DND-41 (cell line): Measurements from ENCODE around the gene COQ10A.
A peak's percentile ranks its signal among the peaks of the same experiment; 100 is the strongest.

Source experiments
- ATAC-seq: fragments of 200-7000 bp; cut with Tn5 transposase; 3 replicates; pipeline ENCODE4 v1.9.1; 2021; ENCODE audit warnings: low read depth; ENCODE audit not compliant: insufficient read depth
- DNase-seq: peaks from one replicate; pipeline ENCODE4 v3.0.0-alpha.2; 2020
- H2AFZ ChIP-seq: 2 replicates; pipeline ENCODE4 v1.6.0; 2012; ENCODE audit warnings: low read depth, low read length
- H3K27ac ChIP-seq: 2 replicates; pipeline ENCODE4 v1.5.1; 2012; ENCODE audit warnings: low read length, inconsistent platforms
- H3K27me3 ChIP-seq: fragments of 200-600 bp; sonication (generic); 2 replicates; pipeline ENCODE4 v1.6.0; 2012; ENCODE audit warnings: low read length, mild to moderate bottlenecking, inconsistent platforms; ENCODE audit not compliant: insufficient read depth, poor library complexity
- H3K36me3 ChIP-seq: 2 replicates; pipeline ENCODE4 v1.5.1; 2012; ENCODE audit warnings: low read length, inconsistent platforms; ENCODE audit not compliant: insufficient read depth
- H3K4me1 ChIP-seq: 2 replicates; pipeline ENCODE4 v1.5.1; 2012; ENCODE audit warnings: mild to moderate bottlenecking, low read length; ENCODE audit not compliant: insufficient read depth
- H3K4me2 ChIP-seq: 2 replicates; pipeline ENCODE4 v1.6.0; 2012; ENCODE audit warnings: mild to moderate bottlenecking, moderate library complexity, low read length, inconsistent platforms; ENCODE audit not compliant: insufficient read depth
- H3K4me3 ChIP-seq, 2 experiments: fragments of 200-600 bp in 1 of 2; shearing (Covaris generic) in 1 of 2; 2 replicates each; pipeline ENCODE4 v1.5.1; 2012 to 2016; ENCODE audit warnings: inconsistent platforms in 2 of 2, low read length in 2 of 2, mild to moderate bottlenecking in 2 of 2, low read depth in 1 of 2, moderate library complexity in 1 of 2
- H3K79me2 ChIP-seq: 2 replicates; pipeline ENCODE4 v1.6.0; 2012; ENCODE audit warnings: low read length, inconsistent platforms; ENCODE audit not compliant: insufficient read depth
- H3K9ac ChIP-seq: 2 replicates; pipeline ENCODE4 v1.6.0; 2012; ENCODE audit warnings: low read depth, mild to moderate bottlenecking, inconsistent platforms, low read length, moderate library complexity
- H3K9me3 ChIP-seq: 2 replicates; pipeline ENCODE4 v1.5.1; 2012; ENCODE audit warnings: low read length, moderate library complexity, mild to moderate bottlenecking, inconsistent platforms; ENCODE audit not compliant: insufficient read depth, severe bottlenecking
- H4K20me1 ChIP-seq: 2 replicates; pipeline ENCODE4 v1.6.0; 2012; ENCODE audit warnings: low read length; ENCODE audit not compliant: insufficient read depth
- CTCF ChIP-seq: IDR thresholded peaks from 2 replicates; pipeline ENCODE4 v1.5.1; 2012; ENCODE audit warnings: borderline replicate concordance, low read length, moderate library complexity, mild to moderate bottlenecking; ENCODE audit not compliant: poor library complexity, severe bottlenecking; ENCODE audit errors: extremely low read depth
- EZH2 ChIP-seq: IDR thresholded peaks from 3 replicates; pipeline ENCODE4 v1.6.1; 2012; ENCODE audit warnings: borderline replicate concordance, low read depth, mild to moderate bottlenecking, moderate library complexity, low read length, inconsistent platforms; ENCODE audit not compliant: severe bottlenecking

The COQ10A gene

DNA sequence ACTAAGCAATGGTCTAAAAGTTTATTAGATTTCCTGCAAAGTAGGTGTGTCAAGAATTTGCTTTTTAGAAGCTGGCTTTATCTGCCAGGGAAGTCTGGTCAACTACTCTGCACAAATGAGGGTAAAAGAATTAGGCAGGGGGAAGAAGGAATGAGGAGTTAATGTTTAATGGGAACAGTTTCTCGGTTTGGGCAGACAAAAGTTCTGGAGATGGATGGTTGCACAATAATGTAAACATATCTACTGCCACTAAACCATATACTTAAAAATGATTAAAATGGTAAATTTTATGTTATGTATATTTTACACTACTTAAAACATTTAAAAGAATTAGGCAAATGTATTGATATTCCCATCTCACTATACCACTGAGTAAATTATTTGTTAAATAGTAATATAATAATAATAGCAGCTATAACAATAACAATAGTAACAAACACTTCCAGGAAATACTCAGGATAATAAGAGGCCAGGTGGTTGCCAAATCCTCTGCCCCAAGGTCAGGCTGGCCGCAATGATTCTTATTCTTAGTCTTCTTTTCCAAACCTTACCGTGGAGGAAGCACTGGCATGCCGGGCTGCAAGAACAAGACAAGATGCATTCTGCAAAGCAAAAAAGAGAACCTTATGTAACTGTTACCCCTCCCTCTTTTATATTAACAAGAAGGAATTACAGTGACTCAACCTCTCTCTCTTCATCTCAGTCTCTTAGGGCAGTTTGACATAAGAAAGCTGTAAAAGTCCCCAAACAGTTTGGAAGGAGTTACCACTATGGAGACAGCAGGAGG is 19.5 kb downstream of the COQ10A start:
- no peaks in the 10 kb centered on the region for H3K4me1 ChIP-seq
- H4K20me1 ChIP-seq = peaks cover 9% of the 10 kb centered on the region; the same call in 1 of the 2 replicates
- H3K4me3 ChIP-seq = no peak overlapping the region
- no peaks in the 10 kb centered on the region for H3K27me3 ChIP-seq
- ATAC-seq = no peak
- peaks cover 66% of the 10 kb centered on the region for H3K36me3 ChIP-seq
- no peak overlapping the region for H3K9ac ChIP-seq
- no peak for DNase-seq
- peaks cover 51% of the 10 kb centered on the region for H3K79me2 ChIP-seq
- TF ChIP-seq CTCF (no peak), EZH2 (no peak)
- no peak overlapping the region for H3K27ac ChIP-seq
- no peak overlapping the region for H3K4me2 ChIP-seq
- no peak overlapping the region for H2AFZ ChIP-seq
- no peaks in the 10 kb centered on the region for H3K9me3 ChIP-seq

DNA sequence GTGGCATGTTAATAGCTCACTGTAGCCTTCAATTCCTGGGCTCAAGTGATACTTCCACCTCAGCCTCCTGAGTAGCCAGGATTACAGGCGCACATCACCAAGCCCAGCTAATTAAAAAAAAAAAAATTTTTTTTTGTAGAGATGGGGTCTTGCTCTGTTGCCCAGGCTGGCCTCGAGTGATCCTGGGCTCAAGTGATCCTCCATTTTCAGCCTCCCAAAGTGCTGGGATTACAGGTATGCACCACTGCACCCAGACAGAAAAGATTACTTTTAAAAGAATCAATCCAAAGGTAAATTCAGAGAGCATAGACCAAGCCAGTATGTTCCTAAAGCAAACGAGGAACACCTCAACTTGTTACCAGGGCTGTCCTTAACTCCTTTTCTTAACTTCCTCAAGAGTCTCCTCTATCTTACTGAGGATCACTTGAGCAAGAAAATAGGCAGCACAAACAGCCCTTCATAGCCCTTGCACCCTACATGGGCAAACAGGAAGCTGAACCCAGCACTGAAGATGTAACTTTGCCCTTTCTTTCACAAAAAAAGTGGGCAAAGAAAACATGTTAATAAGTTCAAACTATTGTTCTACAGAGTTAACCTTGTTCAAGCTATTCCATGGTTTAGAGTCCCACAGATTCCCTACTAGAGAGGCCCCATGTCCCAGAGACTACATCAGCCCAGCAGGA is 22.1 kb downstream of the COQ10A start:
- DNase-seq = no peak
- Histone ChIP-seq H3K4me1 (no peaks in the 10 kb centered on the region), H3K27me3 (no peaks in the 10 kb centered on the region), H3K27ac (no peak overlapping the region), H3K4me3 (no peak overlapping the region), H3K9ac (no peak overlapping the region), H3K4me2 (no peak overlapping the region), H3K9me3 (no peaks in the 10 kb centered on the region), H3K79me2 (peaks cover 75% of the 10 kb centered on the region), H4K20me1 (peaks cover 21% of the 10 kb centered on the region; the same call in 1 of the 2 replicates), H2AFZ (no peak overlapping the region), H3K36me3 (peaks cover 56% of the 10 kb centered on the region)
- TF ChIP-seq EZH2 (no peak), CTCF (no peak)
- 0 out of 3 replicates have a peak, but pooled peaks have one; percentile 29 for ATAC-seq

DNA sequence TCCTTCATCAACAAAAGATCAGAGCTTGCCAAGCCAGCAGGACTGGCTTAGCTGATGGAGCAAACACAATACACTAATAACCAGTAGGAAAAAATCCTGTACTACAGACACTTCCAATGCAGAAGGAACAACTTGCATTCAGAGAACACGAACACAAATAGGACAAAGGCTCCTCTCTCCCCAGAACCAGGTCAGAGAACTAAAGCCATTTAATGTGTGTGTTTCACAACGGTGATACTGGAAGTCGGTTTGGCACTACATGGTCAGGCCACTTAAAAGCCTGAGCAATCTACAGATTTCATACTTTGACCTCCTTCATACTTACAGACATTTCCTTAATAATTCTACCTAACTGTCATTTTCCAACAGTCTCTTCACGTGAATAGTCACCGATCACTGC is 27.1 kb downstream of the COQ10A start:
- Histone ChIP-seq H4K20me1 (peaks cover 31% of the 10 kb centered on the region; the same call in 1 of the 2 replicates), H3K36me3 (peaks cover 62% of the 10 kb centered on the region), H3K9me3 (no peaks in the 10 kb centered on the region), H2AFZ (no peak overlapping the region), H3K27ac (no peak overlapping the region), H3K4me3 (no peak overlapping the region), H3K79me2 (peaks cover 96% of the 10 kb centered on the region), H3K9ac (no peak overlapping the region), H3K27me3 (no peaks in the 10 kb centered on the region), H3K4me1 (peaks cover 30% of the 10 kb centered on the region), H3K4me2 (no peak overlapping the region)
- ATAC-seq (no peak), DNase-seq (no peak)
- TF ChIP-seq CTCF (no peak), EZH2 (no peak)
